ENCODE data around the gene ATP5MK. TPM values are rescaled to one million over a fixed set of nuclear protein-coding genes. Genes with fewer than 3 reads are reported as not detected.
A peak's percentile ranks its signal among the peaks of the same experiment; 100 is the strongest.

The ATP5MK gene
- total RNA-seq, 6 experiments from 2014 or later = 397 to 452 (median 442) TPM

DNA sequence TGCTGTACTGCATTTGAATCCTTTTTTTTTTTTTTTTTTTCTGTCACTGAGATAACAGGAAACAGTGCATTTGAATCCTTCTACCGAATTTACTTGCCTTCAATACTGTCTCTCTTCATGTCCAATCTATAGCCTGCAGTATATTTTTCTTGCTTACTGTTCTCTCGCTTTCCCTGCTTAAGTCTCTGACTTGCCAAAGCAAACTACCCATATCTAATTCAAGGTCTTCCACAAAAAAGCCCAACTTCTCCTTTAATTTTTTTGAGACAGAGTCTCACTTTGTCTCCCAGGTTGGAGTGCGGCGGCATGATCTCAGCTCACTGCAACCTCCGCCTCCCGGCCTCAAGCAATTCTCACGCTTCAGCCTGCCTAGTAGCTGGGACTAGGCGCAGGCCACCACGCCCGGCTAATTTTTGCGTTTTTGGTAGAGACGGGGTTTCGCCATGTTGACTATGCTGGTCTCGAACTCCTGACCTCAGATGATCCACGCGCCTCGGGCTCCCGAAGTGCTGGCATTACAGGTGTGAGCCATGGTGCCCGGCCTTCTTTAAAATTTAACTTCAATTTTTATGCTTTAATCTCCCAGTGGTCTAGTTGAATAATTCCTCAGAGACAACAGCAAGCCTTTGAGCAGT lies 1.0 kb upstream of the ATP5MK start:
- TF ChIP-seq, protein P1, sequence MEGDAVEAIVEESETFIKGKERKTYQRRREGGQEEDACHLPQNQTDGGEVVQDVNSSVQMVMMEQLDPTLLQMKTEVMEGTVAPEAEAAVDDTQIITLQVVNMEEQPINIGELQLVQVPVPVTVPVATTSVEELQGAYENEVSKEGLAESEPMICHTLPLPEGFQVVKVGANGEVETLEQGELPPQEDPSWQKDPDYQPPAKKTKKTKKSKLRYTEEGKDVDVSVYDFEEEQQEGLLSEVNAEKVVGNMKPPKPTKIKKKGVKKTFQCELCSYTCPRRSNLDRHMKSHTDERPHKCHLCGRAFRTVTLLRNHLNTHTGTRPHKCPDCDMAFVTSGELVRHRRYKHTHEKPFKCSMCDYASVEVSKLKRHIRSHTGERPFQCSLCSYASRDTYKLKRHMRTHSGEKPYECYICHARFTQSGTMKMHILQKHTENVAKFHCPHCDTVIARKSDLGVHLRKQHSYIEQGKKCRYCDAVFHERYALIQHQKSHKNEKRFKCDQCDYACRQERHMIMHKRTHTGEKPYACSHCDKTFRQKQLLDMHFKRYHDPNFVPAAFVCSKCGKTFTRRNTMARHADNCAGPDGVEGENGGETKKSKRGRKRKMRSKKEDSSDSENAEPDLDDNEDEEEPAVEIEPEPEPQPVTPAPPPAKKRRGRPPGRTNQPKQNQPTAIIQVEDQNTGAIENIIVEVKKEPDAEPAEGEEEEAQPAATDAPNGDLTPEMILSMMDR (IDR thresholded peaks at IDR 0.05) = no peak
- Mint-ChIP-seq H3K9me3 (no peaks in the 10 kb centered on the region), H3K4me3 (peak overlapping the region; percentile 97), H3K4me1 (ENCODE audit: low read depth) (peaks cover 44% of the 10 kb centered on the region), H3K27ac (peak overlapping the region; percentile 97), H3K27me3 (ENCODE audit: insufficient read depth) (no peaks in the 10 kb centered on the region; the same call in 1 of the 2 replicates), H3K36me3 (ENCODE audit: low read depth) (peaks cover 58% of the 10 kb centered on the region)
- no peak for DNase-seq

DNA sequence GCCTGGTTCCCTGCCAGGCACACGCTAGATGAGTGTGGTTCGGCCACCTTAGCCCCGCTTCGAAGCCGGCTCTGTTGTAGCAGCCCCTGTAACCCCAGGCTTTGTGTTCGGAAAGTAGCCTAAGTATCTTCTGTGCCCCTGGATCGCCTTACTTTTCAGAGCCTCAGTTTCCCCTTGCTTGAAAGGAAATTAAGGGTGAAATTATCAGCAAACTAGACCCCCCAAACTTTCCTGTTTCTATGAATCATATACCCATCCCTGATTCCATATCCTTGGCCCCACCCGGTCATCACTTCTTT lies 463 bp upstream of the ATP5MK start:
- Mint-ChIP-seq H3K4me3 (peak overlapping the region; percentile 97), H3K4me1 (ENCODE audit: low read depth) (peaks cover 44% of the 10 kb centered on the region), H3K27me3 (ENCODE audit: insufficient read depth) (no peaks in the 10 kb centered on the region; the same call in 1 of the 2 replicates), H3K27ac (peak overlapping the region; percentile 97), H3K36me3 (ENCODE audit: low read depth) (peaks cover 58% of the 10 kb centered on the region), H3K9me3 (no peaks in the 10 kb centered on the region)
- no peak for DNase-seq
- TF ChIP-seq, protein P1 (IDR thresholded peaks at IDR 0.05) = no peak; the same call in 1 of the 2 replicates

DNA sequence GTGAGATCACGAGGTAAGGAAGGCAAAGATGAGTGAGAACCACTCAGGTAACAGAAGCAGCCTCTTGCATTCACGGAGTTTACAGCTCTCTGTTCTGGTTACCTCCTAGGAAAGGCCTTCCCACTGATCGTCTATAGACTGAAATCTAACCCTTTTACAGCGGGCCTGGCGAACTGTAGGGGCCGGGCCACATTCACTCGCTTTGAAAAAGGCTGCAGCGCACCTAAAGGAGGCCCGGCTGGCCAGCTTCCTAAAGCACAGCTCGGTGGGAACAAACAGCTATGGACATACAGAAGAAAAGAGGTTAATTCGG lies 565 bp downstream of the ATP5MK start:
- H3K36me3 Mint-ChIP-seq (ENCODE audit: low read depth) = peaks cover 58% of the 10 kb centered on the region

DNA sequence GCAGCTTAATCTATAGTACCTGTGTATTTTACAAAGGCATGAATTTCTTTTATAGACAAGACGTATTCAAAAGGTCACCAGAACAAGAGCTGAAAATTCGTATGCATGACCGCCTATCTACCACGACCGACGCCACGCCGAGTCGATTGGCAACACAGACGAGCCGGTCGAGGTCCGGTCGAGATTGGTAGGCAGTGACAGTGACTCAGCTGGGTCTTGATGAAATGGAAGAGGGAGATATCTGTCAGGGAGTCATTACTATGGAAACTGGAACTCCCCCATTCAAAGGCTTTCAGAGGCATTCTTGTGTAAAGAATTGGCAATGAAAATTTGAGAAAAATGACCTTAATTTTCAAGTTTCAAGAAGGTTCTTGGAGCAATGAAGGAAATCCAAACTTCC lies 2.1 kb downstream of the ATP5MK start:
- Mint-ChIP-seq H3K36me3 (ENCODE audit: low read depth) (peaks cover 52% of the 10 kb centered on the region), H3K4me3 (peak overlapping the region; percentile 97), H3K9me3 (no peaks in the 10 kb centered on the region), H3K27ac (no peak overlapping the region), H3K4me1 (ENCODE audit: low read depth) (peaks cover 44% of the 10 kb centered on the region), H3K27me3 (ENCODE audit: insufficient read depth) (no peaks in the 10 kb centered on the region; the same call in 1 of the 2 replicates)
- TF ChIP-seq, protein P1 (IDR thresholded peaks at IDR 0.05) = no peak
- no peak for DNase-seq

More for the DNA sequence above, 565 bp downstream of the ATP5MK start:
- TF ChIP-seq, protein P1 (IDR thresholded peaks at IDR 0.05) = no peak
- peak overlapping the region; percentile 97 for H3K27ac Mint-ChIP-seq
- H3K4me1 Mint-ChIP-seq (ENCODE audit: low read depth) = peaks cover 44% of the 10 kb centered on the region
- H3K9me3 Mint-ChIP-seq = no peaks in the 10 kb centered on the region
- H3K4me3 Mint-ChIP-seq = peak overlapping the region; percentile 97
- H3K27me3 Mint-ChIP-seq (ENCODE audit: insufficient read depth) = no peaks in the 10 kb centered on the region; the same call in 1 of the 2 replicates
- no peak for DNase-seq

DNA sequence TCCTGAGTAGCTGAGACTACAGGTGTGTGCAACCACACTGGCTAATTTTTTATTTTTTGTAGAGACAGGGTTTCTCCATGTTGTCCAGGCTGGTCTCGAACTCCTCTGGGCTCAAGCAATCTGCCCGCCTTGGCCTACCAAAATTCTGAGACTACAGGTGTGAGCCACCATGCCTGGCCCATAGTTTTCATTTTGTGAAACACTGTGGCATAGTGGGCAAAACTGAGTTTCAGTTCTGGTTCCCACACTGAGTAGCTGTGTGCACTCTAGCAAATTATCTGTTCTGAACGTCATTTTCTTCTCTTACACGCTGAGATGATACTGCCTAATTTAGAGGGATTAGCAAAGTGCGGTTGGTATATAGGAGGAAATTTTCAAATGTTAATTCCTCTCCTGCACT lies 13.5 kb downstream of the ATP5MK start:
- Mint-ChIP-seq H3K4me3 (no peak overlapping the region), H3K27me3 (ENCODE audit: insufficient read depth) (no peaks in the 10 kb centered on the region; the same call in 1 of the 2 replicates), H3K9me3 (no peaks in the 10 kb centered on the region), H3K36me3 (ENCODE audit: low read depth) (peaks cover 6% of the 10 kb centered on the region; the same call in 1 of the 2 replicates), H3K4me1 (ENCODE audit: low read depth) (no peaks in the 10 kb centered on the region), H3K27ac (no peak overlapping the region)
- TF ChIP-seq, protein P1 (IDR thresholded peaks at IDR 0.05) = no peak
- no peak for DNase-seq
